B cell (primary cell): ENCODE data around the gene TOMM70.

ENCODE experiments used
- EZH2 ChIP-seq: IDR thresholded peaks from 2 replicates; pipeline ENCODE4 v1.6.1; 2012; ENCODE audit warnings: borderline replicate concordance, low read depth, mild to moderate bottlenecking, moderate library complexity, low read length; ENCODE audit not compliant: insufficient read depth, poor library complexity, severe bottlenecking
- TF ChIP-seq, protein P1 (sequence below): fragments of 200-600 bp; IDR thresholded peaks from one replicate; pipeline ENCODE4 v1.8.0; 2022; ENCODE audit warnings: antibody characterized with exemption, mild to moderate bottlenecking

DNA sequence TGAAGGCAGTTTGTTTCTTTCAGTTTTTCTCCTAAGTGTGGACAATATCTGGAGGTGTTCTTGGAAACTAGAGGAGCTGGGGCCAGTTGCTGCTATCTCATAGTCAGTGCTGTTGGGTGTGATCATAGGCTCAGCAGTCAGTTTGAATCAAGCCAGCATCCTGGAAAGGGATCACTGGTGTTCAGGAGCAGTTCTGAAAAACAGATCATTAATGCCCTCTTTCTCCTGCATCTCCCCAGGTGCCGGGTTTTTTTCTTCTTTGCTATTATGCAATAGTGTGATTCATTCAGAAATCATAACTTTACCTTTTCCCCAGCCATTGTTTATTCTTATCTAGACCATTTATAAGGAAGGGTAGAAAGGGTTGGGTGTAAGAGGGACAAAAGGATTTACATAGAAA, 24.4 kb upstream of the TOMM70 start:
- TF ChIP-seq, protein P1, sequence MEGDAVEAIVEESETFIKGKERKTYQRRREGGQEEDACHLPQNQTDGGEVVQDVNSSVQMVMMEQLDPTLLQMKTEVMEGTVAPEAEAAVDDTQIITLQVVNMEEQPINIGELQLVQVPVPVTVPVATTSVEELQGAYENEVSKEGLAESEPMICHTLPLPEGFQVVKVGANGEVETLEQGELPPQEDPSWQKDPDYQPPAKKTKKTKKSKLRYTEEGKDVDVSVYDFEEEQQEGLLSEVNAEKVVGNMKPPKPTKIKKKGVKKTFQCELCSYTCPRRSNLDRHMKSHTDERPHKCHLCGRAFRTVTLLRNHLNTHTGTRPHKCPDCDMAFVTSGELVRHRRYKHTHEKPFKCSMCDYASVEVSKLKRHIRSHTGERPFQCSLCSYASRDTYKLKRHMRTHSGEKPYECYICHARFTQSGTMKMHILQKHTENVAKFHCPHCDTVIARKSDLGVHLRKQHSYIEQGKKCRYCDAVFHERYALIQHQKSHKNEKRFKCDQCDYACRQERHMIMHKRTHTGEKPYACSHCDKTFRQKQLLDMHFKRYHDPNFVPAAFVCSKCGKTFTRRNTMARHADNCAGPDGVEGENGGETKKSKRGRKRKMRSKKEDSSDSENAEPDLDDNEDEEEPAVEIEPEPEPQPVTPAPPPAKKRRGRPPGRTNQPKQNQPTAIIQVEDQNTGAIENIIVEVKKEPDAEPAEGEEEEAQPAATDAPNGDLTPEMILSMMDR: no peak
- TF ChIP-seq EZH2: no peak
